ENCODE measurements around the gene MRPS11. TPM values are rescaled to one million over a fixed set of nuclear protein-coding genes. Genes with fewer than 3 reads are reported as not detected.
"Not testable (repeated sequence)": the region's sequence is repeated elsewhere in the genome, so short reads cannot be mapped to it uniquely, and the experiment has no call there.

MRPS11 gene
- total RNA-seq, 1 experiment from 2014 or later, result 47.4 TPM

DNA sequence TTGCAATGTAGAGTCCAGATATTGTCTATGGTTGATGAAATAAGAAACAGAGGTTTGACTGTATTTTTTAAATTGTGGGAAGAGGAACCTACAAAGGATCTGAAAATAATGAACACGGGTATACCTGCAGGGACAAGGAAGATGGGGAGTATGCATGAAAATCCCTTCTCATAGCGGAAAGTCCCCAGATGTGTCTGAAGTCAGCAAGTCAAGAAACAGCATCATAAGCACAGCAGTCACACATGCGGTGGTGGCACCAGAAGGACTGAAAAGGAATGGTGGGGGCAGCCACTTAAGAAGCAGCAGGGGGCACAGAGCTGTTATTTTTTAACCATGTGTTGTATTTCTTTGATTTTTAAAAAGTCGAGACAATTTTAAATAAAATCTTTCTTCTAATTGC is 4.7 kb downstream of the MRPS11 start:
- Histone ChIP-seq H3K79me2 (ENCODE audit: insufficient read depth, low read length) (peaks cover 27% of the 10 kb centered on the region), H3K4me2 (ENCODE audit: low read length) (no peak overlapping the region), H3K4me3 (replicated peaks in 1 of 2; ENCODE audit: low read depth in 1 of 2, low read length in 2 of 2) (no peak overlapping the region), H3K27me3 (ENCODE audit: insufficient read depth, low read length) (no peaks in the 10 kb centered on the region), H2AFZ (ENCODE audit: low read depth, low read length, poor library complexity, severe bottlenecking) (no peak overlapping the region), H3K9me2 (ENCODE audit: insufficient read depth) (no peaks in the 10 kb centered on the region), H3K9me3 (ENCODE audit: control insufficient read depth in 1 of 2, insufficient read depth in 1 of 2, low read depth in 1 of 2, low read length in 2 of 2) (no peaks in the 10 kb centered on the region), H3K9ac (ENCODE audit: low read length) (no peak overlapping the region), H3K36me3 (ENCODE audit: control insufficient read depth in 1 of 2, insufficient read depth in 2 of 2, low read length in 2 of 2) (peaks cover 5 to 12% of the 10 kb centered on the region in 2 experiments; a peak in 3 of 4 replicates), H3K27ac (ENCODE audit: low read depth, low read length) (no peak overlapping the region), H3K4me1 (ENCODE audit: control insufficient read depth in 1 of 2, insufficient read depth in 2 of 2, low read length in 2 of 2) (peaks cover 4 to 6% of the 10 kb centered on the region in 2 experiments; a peak in 3 of 4 replicates), H4K20me1 (ENCODE audit: insufficient read depth) (no peaks in the 10 kb centered on the region; the same call in 1 of the 2 replicates)
- DNase-seq (ENCODE audit: low read depth, low spot score), result no peak
- TF ChIP-seq SRF (IDR thresholded peaks at IDR 0.05; ENCODE audit: low read depth) (no peak), ELF1 (IDR thresholded peaks at IDR 0.05; ENCODE audit: borderline replicate concordance, low read depth) (no peak), FOSL1 (IDR thresholded peaks at IDR 0.05; ENCODE audit: low read depth) (no peak), RAD21 (IDR thresholded peaks at IDR 0.05; ENCODE audit: low read depth) (no peak), ZFX (IDR thresholded peaks at IDR 0.05) (no peak), ZNF274 (IDR thresholded peaks at IDR 0.05; ENCODE audit: low read depth, low read length) (no peak), SIN3A (IDR thresholded peaks at IDR 0.05; ENCODE audit: low read depth) (no peak), EGR1 (IDR thresholded peaks at IDR 0.05; ENCODE audit: low read depth) (no peak)
- TF ChIP-seq, protein P1, sequence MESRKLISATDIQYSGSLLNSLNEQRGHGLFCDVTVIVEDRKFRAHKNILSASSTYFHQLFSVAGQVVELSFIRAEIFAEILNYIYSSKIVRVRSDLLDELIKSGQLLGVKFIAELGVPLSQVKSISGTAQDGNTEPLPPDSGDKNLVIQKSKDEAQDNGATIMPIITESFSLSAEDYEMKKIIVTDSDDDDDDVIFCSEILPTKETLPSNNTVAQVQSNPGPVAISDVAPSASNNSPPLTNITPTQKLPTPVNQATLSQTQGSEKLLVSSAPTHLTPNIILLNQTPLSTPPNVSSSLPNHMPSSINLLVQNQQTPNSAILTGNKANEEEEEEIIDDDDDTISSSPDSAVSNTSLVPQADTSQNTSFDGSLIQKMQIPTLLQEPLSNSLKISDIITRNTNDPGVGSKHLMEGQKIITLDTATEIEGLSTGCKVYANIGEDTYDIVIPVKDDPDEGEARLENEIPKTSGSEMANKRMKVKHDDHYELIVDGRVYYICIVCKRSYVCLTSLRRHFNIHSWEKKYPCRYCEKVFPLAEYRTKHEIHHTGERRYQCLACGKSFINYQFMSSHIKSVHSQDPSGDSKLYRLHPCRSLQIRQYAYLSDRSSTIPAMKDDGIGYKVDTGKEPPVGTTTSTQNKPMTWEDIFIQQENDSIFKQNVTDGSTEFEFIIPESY (IDR thresholded peaks at IDR 0.05; ENCODE audit: extremely low read depth, insufficient replicate concordance, low read length), result no peak
- POLR2A ChIA-PET, result no interaction called here
- CTCF ChIA-PET, result no interaction called here
- RAD21 ChIA-PET (ENCODE audit: low non-redundant PET in 1 of 2, low total read pairs in 2 of 2, uncharacterized antibody in 2 of 2, unreplicated experiment in 2 of 2), result no interaction called here
- no peak for ATAC-seq
- no TSS peak for BruUV-seq (replicated peaks)
- intact Hi-C loops (cut with micrococcal nuclease), result no loop called here

DNA sequence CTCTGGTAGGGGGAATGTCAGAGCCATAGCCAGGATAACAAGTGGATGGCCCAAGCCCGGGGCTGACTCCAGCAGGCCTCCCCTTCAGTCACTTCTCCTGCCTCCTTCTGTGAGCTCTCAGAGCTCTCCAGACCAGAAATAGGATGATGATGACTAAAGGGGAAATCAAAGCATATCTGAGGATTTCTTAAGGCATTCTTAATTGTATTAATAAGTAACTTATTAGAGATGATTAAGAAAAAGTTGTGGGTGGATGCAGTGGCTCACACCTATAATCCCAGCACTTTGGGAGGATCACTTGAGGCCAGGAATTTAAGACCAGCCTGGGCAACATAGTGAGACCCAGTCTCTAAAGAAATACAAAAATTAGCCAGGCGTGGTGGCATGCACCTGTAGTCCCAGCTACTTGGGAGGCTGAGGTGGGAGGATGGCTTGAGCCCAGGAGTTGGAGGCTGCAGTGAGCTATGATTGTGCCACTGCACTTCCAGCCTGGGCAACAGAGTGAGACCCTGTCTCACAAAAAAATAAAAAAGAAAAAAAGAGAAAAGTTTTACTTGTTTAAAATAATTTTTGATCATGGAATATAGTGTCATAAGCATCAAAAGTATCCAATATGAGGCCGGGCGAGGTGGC is 6.3 kb downstream of the MRPS11 start:
- H3K4me2 ChIP-seq (ENCODE audit: low read length); H3K27me3 ChIP-seq (ENCODE audit: insufficient read depth, low read length); ATAC-seq; POLR2A ChIA-PET; H3K9me3 ChIP-seq (ENCODE audit: control insufficient read depth in 1 of 2, insufficient read depth in 1 of 2, low read depth in 1 of 2, low read length in 2 of 2); H3K27ac ChIP-seq (ENCODE audit: low read depth, low read length); H2AFZ ChIP-seq (ENCODE audit: low read depth, low read length, poor library complexity, severe bottlenecking); H3K9me2 ChIP-seq (ENCODE audit: insufficient read depth); H3K4me1 ChIP-seq (ENCODE audit: control insufficient read depth in 1 of 2, insufficient read depth in 2 of 2, low read length in 2 of 2); intact Hi-C loops (cut with micrococcal nuclease); H4K20me1 ChIP-seq (ENCODE audit: insufficient read depth); RAD21 ChIA-PET (ENCODE audit: low non-redundant PET in 1 of 2, low total read pairs in 2 of 2, uncharacterized antibody in 2 of 2, unreplicated experiment in 2 of 2); H3K9ac ChIP-seq (ENCODE audit: low read length); H3K4me3 ChIP-seq (replicated peaks in 1 of 2; ENCODE audit: low read depth in 1 of 2, low read length in 2 of 2); BruUV-seq (replicated peaks); DNase-seq (ENCODE audit: low read depth, low spot score): not testable (repeated sequence)
- CTCF ChIA-PET, result interaction anchor here (1.1 kb wide), 1 partner anchor 361 kb away, joined by 3 read pairs; no protein-coding TSS in a partner anchor
- Histone ChIP-seq H3K79me2 (ENCODE audit: insufficient read depth, low read length) (peaks cover 13% of the 10 kb centered on the region; the same call in 1 of the 2 replicates), H3K36me3 (ENCODE audit: control insufficient read depth in 1 of 2, insufficient read depth in 2 of 2, low read length in 2 of 2) (peaks cover 15 to 19% of the 10 kb centered on the region in 2 experiments; a peak in 3 of 4 replicates)

Data from HCT116 (cell line).